Adipocyte (in vitro differentiated cells): Measurements from ENCODE around the gene MAPKAP1.
"Not testable (repeated sequence)": the region's sequence is repeated elsewhere in the genome, so short reads cannot be mapped to it uniquely, and the experiment has no call there.

Experiments used
- DNase-seq: peaks from one replicate; pipeline ENCODE4 v3.0.0-alpha.2; 2015; ENCODE audit warnings: low read depth
- H3K27me3 ChIP-seq: replicated peaks from 2 replicates; pipeline ENCODE4 v1.7.0; 2013; ENCODE audit warnings: mild to moderate bottlenecking, low read length, moderate library complexity; ENCODE audit not compliant: control insufficient read depth, insufficient read depth
- H3K36me3 ChIP-seq: 2 replicates; pipeline ENCODE4 v1.7.0; 2013; ENCODE audit warnings: low read length, mild to moderate bottlenecking, moderate library complexity; ENCODE audit not compliant: control insufficient read depth, insufficient read depth, severe bottlenecking
- H3K4me1 ChIP-seq: 2 replicates; pipeline ENCODE4 v1.7.0; 2013; ENCODE audit warnings: mild to moderate bottlenecking, low read length, moderate library complexity; ENCODE audit not compliant: control insufficient read depth, insufficient read depth
- H3K4me3 ChIP-seq: 2 replicates; pipeline ENCODE4 v1.7.0; 2013; ENCODE audit warnings: mild to moderate bottlenecking, low read length, moderate library complexity
- H3K9ac ChIP-seq: 2 replicates; pipeline ENCODE4 v1.7.0; 2013; ENCODE audit warnings: mild to moderate bottlenecking, low read length, moderate library complexity
- H3K9me3 ChIP-seq: 2 replicates; pipeline ENCODE4 v1.7.0; 2013; ENCODE audit warnings: mild to moderate bottlenecking, low read length, moderate library complexity; ENCODE audit not compliant: control insufficient read depth

MAPKAP1 gene

GRCh38 chr9:125572461-125572860 is 134.5 kb downstream of the MAPKAP1 start:
- not testable (repeated sequence) for DNase-seq, H3K27me3 ChIP-seq, H3K4me3 ChIP-seq, H3K36me3 ChIP-seq, H3K9ac ChIP-seq, H3K9me3 ChIP-seq
- H3K4me1 ChIP-seq, result peaks cover 15% of the 10 kb centered on the region

DNA sequence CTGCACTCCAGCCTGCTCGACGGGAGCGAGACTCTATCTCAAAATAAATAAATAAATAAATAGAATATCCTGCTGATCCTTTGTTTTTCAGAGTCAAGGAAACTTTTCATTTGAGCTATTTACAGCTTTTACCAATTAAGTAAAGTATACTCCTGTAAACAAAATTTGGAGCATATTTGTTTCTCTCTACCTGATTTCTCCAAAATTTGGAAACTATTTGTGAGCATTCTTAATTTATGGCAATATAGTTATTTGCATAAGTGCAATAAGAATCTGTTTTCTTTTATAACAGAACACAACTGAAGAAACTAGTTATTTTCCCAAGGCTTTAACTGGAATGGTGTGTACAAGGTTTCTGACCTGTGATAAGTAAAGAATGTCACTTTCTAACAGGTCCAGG is 135.2 kb downstream of the MAPKAP1 start:
- H3K27me3 ChIP-seq, H3K9ac ChIP-seq, DNase-seq, H3K4me3 ChIP-seq, H3K36me3 ChIP-seq, H3K9me3 ChIP-seq: not testable (repeated sequence)
- peaks cover 15% of the 10 kb centered on the region for H3K4me1 ChIP-seq

DNA sequence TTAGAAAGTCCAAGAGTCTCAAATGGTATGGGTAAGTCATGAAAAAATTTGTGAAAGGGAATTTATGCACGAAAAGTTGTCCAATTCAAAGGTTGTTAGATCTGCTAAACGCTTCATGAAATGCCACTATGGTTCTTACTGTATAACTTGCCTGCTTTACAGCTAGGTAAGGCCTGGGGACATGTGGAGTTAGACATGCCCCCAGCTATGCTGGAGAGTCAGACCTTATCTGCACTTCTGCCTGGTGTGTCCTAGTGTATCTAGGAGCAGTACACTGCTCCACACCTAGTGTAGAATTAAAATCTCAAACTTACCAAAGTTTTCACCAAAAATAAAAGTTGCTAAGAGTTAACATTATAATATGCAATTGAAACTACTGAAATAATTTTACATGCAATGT is 136.8 kb downstream of the MAPKAP1 start:
- Histone ChIP-seq H3K9me3 (peaks cover 8% of the 10 kb centered on the region), H3K27me3 (no peaks in the 10 kb centered on the region), H3K9ac (no peak overlapping the region), H3K4me3 (no peak overlapping the region), H3K36me3 (peaks cover 3% of the 10 kb centered on the region), H3K4me1 (peaks cover 15% of the 10 kb centered on the region)
- DNase-seq, result no peak

DNA sequence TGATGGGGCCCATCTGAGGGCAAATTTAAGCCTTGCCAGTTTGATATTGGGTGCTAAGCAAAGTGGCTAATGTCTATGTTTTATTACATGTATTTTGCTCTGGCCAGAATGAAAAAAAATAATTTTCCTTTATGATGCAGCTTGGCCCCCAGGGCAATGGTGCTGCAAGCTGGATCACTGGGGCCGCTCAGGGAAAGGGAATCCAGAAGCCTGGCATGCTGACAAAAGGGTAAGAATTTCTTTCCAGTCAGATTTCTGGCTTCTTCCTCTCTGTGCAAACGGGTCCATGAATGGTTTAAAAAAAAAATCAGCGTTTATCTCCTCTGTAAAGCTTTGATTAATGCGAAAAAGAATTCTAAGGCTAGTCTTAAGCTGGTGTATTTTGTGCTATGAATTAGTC is 138.4 kb downstream of the MAPKAP1 start:
- Histone ChIP-seq H3K9me3 (peaks cover 8% of the 10 kb centered on the region), H3K27me3 (no peaks in the 10 kb centered on the region), H3K36me3 (peaks cover 3% of the 10 kb centered on the region), H3K4me1 (peaks cover 15% of the 10 kb centered on the region), H3K9ac (no peak overlapping the region), H3K4me3 (peak overlapping the region; percentile 39)
- DNase-seq, result peak; percentile 85

DNA sequence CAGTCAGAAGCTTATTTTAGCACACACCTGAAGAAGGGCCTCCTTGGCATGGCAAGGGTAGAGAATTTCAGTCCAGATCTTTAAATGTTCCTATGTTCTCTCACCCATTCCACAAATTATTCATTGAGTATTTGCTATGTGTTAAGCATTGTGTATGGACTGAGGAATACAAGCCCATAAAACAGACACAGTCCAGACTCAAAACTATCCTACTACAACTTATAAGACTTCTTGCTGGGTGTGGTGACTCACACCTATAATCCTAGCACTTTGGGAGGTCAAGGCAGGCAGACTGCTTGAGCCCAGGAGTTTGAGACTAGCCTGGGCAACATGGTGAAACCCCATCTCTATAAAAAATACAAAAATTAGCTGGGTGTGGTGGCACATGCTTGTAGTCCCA is 141.0 kb downstream of the MAPKAP1 start:
- H3K4me3 ChIP-seq, H3K27me3 ChIP-seq, DNase-seq, H3K9me3 ChIP-seq, H3K9ac ChIP-seq, H3K36me3 ChIP-seq: not testable (repeated sequence)
- H3K4me1 ChIP-seq, result peaks cover 15% of the 10 kb centered on the region

DNA sequence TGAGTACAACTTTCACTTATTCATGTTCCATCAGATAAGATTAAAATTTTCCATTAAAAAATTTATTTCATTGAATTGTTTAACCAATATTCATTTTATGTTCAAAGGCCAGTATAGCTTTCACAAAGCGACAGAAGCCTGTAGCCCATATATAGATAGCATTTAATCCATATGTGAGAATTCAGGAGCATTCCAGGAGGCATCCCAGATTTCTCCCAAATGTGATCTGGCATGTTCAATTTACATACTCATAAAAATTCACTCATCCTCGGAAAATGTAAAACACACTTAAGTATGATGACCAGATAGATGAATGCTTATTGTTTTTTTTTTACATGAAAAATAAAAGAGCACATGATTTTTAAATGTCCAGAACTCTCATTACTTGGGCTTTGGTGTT is 141.9 kb downstream of the MAPKAP1 start:
- no peak for DNase-seq
- Histone ChIP-seq H3K9ac (no peak overlapping the region), H3K4me1 (peaks cover 15% of the 10 kb centered on the region), H3K27me3 (no peaks in the 10 kb centered on the region), H3K36me3 (peaks cover under 1% of the 10 kb centered on the region), H3K4me3 (no peak overlapping the region), H3K9me3 (no peaks in the 10 kb centered on the region)

- peaks cover 15% of the 10 kb centered on the region for H3K4me1 ChIP-seq
- H3K27me3 ChIP-seq, result no peaks in the 10 kb centered on the region
- no peak for DNase-seq
- no peaks in the 10 kb centered on the region for H3K9me3 ChIP-seq
- H3K9ac ChIP-seq, result no peak overlapping the region
- no peaks in the 10 kb centered on the region for H3K36me3 ChIP-seq
- H3K4me3 ChIP-seq, result no peak overlapping the region
Measured at GRCh38 chr9:125564631-125565030, 142.4 kb downstream of the MAPKAP1 start.

GRCh38 chr9:125561509-125562148 is 145.4 kb downstream of the MAPKAP1 start:
- H3K27me3 ChIP-seq, result no peaks in the 10 kb centered on the region
- peaks cover 12% of the 10 kb centered on the region for H3K36me3 ChIP-seq
- DNase-seq, result no peak
- H3K9ac ChIP-seq, result no peak overlapping the region
- no peaks in the 10 kb centered on the region for H3K9me3 ChIP-seq
- no peak overlapping the region for H3K4me3 ChIP-seq
- H3K4me1 ChIP-seq, result peaks cover 8% of the 10 kb centered on the region

- Histone ChIP-seq H3K4me3 (no peak overlapping the region), H3K27me3 (no peaks in the 10 kb centered on the region), H3K9me3 (no peaks in the 10 kb centered on the region), H3K9ac (no peak overlapping the region), H3K36me3 (peaks cover 19% of the 10 kb centered on the region), H3K4me1 (peaks cover 8% of the 10 kb centered on the region)
- DNase-seq, result no peak
Measured at GRCh38 chr9:125559894-125560293, 147.1 kb downstream of the MAPKAP1 start.

- Histone ChIP-seq H3K4me3 (no peak overlapping the region), H3K36me3 (peaks cover 20% of the 10 kb centered on the region), H3K4me1 (peaks cover 8% of the 10 kb centered on the region), H3K9me3 (no peaks in the 10 kb centered on the region), H3K27me3 (no peaks in the 10 kb centered on the region), H3K9ac (peak overlapping the region; percentile 25)
- no peak for DNase-seq
Measured at GRCh38 chr9:125559194-125559593, 147.8 kb downstream of the MAPKAP1 start.

GRCh38 chr9:125558453-125559092 is 148.4 kb downstream of the MAPKAP1 start:
- DNase-seq, result peak; percentile 87
- H3K4me1 ChIP-seq, result peaks cover 8% of the 10 kb centered on the region
- no peaks in the 10 kb centered on the region for H3K27me3 ChIP-seq
- H3K36me3 ChIP-seq, result peaks cover 23% of the 10 kb centered on the region
- no peaks in the 10 kb centered on the region for H3K9me3 ChIP-seq
- H3K9ac ChIP-seq, result peak overlapping the region; percentile 25
- H3K4me3 ChIP-seq, result no peak overlapping the region
